ENCODE data around the gene OR2T34.
"Not testable (repeated sequence)": the region's sequence is repeated elsewhere in the genome, so short reads cannot be mapped to it uniquely, and the experiment has no call there.

Gene OR2T34, protein sequence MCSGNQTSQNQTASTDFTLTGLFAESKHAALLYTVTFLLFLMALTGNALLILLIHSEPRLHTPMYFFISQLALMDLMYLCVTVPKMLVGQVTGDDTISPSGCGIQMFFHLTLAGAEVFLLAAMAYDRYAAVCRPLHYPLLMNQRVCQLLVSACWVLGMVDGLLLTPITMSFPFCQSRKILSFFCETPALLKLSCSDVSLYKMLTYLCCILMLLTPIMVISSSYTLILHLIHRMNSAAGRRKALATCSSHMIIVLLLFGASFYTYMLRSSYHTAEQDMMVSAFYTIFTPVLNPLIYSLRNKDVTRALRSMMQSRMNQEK

DNA sequence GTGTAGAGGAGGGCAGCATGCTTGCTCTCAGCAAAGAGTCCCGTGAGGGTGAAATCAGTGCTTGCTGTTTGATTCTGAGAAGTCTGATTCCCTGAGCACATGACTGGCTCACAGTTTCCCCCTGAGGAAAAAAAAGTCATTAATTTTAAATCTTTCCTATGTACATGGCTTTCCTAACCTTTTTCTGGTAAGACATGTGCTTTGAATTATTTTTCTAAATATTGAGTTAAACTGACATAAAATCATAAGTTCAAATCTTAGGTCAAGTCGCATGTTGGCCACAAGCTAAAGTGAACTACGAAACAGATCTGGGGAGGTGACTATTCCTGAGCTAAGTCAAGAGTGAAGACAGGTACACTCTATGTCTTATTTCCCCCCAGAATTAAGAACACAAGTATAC, at the start of gene OR2T34:
TSS of gene OR2T34 (minus strand) at position 101 of the 400 bp plus-strand sequence. CDS start at position 101, 0 bp downstream.
- DNase-seq (ENCODE audit: low read depth in 2 of 2, low spot score in 1 of 2), result not testable (repeated sequence)

DNA sequence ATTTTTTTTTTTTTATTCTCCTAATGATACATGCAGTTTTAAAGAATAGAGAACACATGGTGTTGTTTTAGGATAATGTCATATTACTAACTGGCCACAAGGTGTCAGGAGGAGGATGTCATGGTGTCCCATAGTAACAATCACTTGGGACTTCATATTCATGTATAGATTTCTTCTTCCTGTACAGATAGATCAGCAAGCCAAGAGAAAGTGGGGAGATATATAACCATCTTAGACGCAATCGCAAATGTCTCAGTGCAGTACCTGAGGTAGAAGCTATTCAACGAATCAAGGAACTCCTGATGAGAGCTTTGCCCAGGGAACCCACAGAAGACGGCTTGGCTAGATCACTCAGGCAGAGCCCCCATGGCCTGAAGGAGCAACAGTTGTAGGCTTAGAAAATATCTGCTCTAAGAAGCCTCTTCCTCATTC, 48.0 kb upstream of the OR2T34 start:
- DNase-seq (ENCODE audit: low read depth in 2 of 2, low spot score in 1 of 2), result no peak

DNA sequence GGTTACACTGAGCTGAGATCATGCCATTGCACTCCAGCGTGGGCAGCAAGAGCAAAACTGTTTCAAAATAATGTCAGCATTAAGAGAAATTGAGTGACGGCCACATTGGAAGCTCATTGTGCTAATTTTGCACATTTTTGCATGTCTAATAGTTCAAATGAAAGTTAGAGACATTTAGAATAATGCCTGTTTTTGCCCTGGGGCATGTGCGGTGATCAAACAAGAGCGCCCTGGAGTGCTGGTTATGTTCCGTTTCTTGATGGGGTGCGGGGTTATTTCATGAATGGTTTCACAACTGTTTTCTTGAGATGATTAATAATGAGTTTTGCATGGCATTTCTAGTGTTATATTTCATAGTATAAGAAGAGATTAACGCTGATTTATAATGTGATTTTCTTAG, 47.2 kb upstream of the OR2T34 start:
- DNase-seq (ENCODE audit: low read depth in 2 of 2, low spot score in 1 of 2), result no peak

DNA sequence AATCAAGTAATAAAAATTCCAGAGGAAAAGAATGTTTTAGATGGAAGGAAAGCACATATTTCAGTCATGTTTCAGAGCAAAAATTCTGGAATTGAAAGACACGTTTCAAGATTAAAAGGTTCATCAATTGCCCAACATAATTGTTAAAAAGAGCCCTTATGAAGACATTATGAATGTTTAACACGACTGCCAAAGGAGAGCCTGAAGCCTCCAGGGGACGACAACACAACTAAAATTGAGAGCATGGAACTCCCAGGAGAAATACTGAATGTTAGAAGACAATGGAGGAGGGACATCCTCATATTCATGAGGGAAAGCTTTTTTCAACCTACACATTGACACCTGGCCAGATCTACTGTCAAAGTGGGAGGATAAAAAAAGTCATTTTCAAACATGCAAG, 44.3 kb upstream of the OR2T34 start:
- DNase-seq (ENCODE audit: low read depth in 2 of 2, low spot score in 1 of 2), result no peak

DNA sequence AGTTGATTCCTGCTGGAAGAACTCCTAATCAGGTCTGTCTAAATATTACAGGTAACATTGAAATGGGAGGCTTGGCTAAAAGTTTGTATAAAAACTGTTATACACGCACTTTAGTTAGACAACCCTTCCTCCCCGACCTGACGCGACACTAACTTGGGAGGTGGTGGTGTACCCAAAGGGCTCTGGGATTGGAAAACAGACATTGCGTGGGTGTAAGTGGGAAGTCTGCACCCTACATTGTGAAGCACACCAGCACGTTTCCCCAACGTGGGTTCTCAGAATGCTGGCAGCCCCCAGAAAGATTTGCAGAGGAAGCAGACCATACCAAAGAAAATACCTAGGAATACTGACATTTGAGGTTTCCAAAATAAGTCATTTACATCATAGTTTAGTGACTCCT, 43.6 kb upstream of the OR2T34 start:
- DNase-seq (ENCODE audit: low read depth in 2 of 2, low spot score in 1 of 2), result no peak

DNA sequence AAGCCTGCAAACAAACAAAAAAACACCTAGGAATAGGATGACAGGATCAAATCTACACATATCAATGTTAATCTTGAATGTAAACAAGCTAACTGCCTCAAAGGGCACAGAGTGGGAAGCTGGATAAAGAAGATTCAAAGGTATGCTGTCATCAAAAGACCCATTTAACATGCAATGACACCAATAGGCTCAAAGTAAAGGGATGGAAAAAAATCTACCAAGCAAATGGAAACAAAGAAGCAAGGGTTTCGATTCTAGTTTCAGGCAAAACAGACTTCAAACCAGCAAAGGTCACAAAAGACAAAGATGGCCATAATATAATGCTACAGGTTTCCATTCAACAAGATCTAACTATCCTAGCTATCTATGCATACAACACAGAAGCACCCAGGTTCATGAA, 39.2 kb upstream of the OR2T34 start:
- no peak for DNase-seq (ENCODE audit: low read depth in 2 of 2, low spot score in 1 of 2)

DNA sequence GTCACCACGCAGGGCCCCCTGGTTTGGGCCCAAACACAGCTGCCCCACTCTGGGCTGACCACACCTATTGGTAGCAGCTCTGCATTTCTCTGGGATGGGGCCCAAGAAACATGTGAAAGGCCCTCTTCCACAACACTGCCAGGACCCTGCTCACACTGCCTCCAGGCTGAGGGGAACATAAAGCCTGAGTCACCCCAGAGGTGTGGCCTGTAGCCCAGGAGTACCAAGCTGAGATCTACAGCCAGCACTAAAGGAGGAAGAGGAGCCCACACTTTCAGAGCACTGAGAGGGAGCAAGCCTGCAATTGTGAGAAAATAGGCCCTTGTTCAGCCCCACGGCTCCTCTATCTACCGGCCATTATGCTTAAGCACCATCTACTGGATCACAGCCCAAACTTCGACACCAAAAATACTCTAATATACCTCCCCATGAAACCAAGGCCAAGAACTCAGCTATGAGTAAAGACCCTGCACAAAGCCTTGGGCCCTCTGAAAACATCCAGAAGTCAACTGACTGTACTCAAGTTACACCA, 37.4 kb upstream of the OR2T34 start:
- no peak for DNase-seq (ENCODE audit: low read depth in 2 of 2, low spot score in 1 of 2)

DNA sequence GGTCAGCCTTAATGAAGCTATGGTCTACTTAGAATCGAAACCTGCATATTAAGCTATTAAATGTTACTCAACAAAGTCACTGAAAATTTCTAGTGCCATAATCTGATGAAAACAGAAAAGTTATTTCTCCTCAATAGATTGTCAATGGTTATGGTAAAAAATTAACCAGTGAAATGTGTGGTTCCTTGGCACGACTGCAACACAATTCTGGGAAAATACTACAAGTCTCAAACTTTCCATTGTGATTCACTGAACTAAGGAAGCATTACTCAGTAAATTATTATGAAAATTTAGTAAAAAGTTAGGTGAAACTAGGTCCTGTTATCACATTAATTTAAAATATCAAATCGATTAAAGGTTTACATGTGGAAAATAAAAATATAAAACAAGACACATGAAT, 35.7 kb upstream of the OR2T34 start:
- DNase-seq (ENCODE audit: low read depth in 2 of 2, low spot score in 1 of 2), result no peak

DNA sequence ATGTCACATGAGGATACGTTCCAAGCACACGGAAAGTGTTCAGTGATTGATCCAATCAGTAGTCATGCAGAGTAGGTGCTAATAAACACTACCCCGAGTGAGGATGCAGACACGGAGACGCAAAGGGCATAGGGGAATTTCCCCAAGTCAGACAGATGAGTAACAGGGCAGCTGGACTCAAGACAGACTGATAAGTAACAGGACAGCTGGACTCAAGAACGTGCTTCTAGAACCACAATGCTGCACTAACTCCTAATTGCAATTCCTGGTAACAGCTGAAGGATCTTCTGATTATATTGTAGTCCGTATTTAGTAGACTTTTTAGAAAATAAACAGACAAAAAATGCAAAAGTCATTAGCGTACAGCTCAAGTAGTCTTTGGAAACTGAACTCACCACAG, 24.8 kb upstream of the OR2T34 start:
- DNase-seq (ENCODE audit: low read depth in 2 of 2, low spot score in 1 of 2), result no peak

DNA sequence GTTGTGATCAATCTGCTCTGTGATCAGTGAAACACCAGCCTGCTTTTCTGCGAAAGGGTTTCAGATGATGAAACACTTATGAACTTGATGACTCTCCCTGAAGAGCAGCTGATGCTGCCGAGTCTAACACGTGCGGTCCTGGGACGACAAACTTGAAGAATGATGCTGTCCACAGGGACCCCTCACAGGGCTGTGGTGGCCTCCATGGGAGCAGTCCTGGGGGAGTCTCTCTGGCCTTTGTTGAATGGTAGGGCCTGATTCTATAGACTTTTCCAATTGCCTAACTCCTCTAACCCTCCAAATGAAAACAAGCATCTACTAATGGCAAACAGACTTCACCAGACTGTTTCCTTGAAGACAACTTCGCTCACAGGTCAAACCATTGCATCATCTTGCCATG, 23.0 kb upstream of the OR2T34 start, which contains the start of gene OR2T10:
TSS of gene OR2T10 (minus strand) at position 112 of the 400 bp plus-strand sequence. CDS start 3,932 bp downstream, outside the sequence.
- no peak for DNase-seq (ENCODE audit: low read depth in 2 of 2, low spot score in 1 of 2)

DNA sequence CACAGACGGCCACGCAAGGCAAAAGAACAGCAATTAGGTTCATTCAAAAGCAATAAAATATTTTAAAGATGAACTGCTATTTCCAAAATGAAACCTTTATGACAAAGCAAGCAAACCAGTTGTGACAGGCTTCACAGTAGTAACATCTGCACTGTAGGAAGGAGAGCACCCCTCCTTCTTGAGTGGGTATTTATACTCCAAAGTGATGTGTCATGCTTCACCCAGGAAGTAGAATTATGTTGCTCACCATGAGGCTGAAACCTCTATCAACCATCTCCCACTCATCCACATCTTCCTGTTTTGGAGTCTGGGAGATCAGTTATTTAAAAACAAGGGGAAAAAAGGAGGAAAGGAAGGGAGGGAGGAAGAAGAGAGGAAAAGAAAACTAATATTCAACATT, 22.1 kb upstream of the OR2T34 start:
- no peak for DNase-seq (ENCODE audit: low read depth in 2 of 2, low spot score in 1 of 2)

DNA sequence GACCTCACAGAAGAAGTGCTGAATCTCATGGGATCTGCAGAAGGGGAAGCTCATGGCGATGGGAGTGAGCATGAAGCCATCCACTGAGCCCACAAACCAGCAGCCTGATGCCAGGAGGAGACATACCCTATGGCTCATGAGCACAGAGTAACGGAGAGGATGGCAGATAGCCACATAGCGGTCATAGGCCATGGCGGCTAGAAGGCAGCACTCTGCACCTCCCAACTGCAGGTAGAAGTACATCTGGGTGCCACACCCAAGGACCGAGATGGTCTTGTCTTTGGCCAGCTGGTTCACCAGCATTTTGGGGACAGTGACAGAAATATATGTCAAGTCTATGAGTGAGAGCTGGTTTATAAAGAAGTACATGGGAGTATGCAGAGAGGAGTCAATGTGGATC, 18.7 kb upstream of the OR2T34 start:
- DNase-seq (ENCODE audit: low read depth in 2 of 2, low spot score in 1 of 2), result no peak

DNA sequence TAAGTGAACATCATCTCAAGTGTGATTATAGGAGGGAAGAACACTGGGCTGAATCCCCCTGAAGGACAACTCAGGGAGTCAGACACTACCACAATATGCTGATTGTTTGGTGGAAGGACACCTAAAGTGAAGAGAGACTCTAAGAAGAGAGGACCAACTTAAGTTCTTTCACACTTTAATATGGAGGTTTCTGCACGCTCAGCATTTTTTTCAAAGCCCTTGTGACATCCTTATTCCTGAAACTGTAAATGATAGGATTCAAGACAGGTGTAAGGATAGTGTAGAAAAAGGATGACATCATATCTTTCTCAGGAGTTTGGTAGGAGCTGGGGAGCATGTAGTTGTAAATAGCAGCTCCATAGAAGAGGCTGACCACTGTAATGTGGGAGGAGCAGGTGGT, 18.1 kb upstream of the OR2T34 start:
- no peak for DNase-seq (ENCODE audit: low read depth in 2 of 2, low spot score in 1 of 2)

DNA sequence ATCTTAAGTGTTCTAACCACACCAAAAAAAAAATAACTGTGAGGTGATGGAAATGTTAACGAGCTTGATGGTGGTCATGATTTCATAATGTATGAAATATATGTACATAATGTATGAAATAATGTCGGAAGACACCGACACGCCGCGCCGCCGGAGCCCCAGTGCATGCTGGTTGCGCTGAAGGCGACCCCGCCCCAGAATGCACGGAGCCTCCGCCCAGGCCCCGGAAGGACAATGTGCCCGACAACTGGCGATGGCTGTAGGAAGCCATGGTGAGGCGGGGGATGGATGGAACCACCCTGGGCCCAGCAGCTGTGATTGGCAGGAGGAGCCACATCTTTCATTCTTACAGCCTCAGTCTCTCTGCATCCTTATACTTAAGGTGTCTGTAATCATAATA, 15.5 kb upstream of the OR2T34 start:
- no peak for DNase-seq (ENCODE audit: low read depth in 2 of 2, low spot score in 1 of 2)

DNA sequence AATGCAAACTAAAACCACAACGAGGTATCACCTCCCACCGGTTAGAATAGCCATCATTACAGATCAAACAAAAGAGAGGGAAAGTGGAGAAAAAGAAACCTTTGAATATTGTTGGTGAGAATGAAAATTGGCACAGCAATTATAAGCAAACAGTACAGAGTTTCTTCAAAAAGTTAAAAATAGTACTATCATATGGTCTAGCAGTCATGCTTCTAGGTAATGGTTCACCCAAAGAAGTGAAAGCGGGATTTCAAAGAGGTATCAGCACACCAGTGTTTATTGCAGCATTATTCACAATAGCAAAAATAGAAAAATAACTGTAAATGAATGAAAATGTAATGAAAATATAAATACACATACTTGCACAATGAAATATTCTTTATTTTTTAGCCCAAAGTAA, 14.8 kb upstream of the OR2T34 start:
- no peak for DNase-seq (ENCODE audit: low read depth in 2 of 2, low spot score in 1 of 2)

DNA sequence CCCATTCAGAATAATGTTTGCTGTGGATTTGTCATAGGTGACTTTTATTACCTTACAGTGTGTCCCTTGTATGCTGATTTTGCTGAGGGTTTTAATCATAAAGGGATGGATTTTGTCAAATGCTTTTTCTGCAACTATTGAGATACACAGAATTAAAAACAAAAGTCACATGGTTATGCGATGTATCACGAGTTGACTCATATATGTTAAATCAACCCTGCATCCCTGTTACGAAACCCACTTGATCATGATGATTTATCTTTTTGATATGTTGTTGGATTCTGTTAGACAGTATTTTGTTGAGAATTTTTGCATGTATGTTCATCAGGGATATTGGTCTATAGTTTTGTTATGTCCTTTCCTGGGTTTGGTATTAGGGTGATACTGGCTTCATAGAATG, 10.7 kb upstream of the OR2T34 start:
- no peak for DNase-seq (ENCODE audit: low read depth in 2 of 2, low spot score in 1 of 2)

DNA sequence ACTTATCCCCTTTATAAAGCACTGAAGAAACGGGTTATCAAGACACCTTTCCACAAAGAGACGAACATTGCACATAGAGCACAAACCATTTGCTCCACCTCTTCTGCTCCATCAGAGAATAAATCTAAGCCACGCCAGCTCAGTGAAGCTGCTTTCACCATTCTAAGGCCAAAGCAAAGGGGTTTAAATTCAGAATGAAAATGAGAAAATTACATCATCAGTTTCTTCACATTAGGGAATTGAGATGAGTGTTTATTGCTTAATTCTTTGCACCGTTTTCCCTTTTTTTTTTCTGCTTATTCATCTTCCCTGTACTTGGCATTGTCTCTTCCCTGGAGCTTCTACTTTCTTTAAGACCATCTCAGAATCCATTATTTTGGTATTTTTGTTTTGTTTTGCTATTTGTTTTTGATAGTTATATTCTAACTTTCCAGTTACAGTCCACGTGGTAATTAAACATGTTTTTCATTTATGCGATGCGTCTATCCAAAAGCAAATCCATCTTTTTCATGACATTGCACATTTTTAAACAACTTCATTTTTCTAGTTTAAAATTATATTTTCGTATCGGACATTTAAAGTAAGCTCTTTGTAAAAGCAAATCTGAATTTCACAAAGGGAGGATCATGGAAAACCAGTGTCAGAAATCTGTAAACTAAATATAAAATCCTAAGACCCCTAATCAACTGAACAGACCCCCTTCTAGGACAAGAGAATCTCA, 1.9 kb upstream of the OR2T34 start:
- no peak for DNase-seq (ENCODE audit: low read depth in 2 of 2, low spot score in 1 of 2)

DNA sequence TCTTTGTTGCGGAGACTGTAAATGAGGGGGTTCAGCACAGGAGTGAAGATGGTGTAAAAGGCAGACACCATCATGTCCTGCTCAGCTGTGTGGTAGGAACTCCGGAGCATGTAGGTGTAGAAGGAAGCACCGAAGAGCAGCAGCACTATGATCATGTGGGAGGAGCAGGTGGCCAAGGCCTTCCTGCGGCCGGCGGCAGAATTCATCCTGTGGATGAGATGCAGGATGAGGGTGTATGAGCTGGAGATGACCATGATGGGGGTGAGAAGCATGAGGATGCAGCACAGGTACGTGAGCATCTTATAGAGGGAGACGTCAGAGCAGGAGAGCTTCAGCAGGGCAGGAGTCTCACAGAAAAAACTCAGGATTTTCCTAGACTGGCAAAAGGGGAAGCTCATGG, 701 bp downstream of the OR2T34 start:
- not testable (repeated sequence) for DNase-seq (ENCODE audit: low read depth in 2 of 2, low spot score in 1 of 2)

DNA sequence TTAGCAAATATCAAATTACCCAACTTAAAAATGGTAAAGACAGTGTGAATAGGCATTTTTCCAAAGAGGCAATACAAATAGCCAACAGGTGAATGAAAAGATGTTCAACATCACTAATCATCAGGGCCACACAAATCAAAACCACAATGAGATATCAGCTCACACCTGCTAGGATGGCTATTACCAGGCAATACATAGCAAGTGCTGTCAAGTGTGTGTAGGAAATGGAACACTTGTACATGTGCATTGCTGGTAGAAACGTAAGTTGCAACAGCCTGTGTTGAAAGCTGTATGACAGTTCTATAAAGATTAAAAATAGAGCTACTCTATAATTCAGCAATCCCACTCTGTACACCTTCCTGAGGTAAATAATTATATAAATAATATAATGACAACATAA, 2.5 kb downstream of the OR2T34 start:
- not testable (repeated sequence) for DNase-seq (ENCODE audit: low read depth in 2 of 2, low spot score in 1 of 2)

DNA sequence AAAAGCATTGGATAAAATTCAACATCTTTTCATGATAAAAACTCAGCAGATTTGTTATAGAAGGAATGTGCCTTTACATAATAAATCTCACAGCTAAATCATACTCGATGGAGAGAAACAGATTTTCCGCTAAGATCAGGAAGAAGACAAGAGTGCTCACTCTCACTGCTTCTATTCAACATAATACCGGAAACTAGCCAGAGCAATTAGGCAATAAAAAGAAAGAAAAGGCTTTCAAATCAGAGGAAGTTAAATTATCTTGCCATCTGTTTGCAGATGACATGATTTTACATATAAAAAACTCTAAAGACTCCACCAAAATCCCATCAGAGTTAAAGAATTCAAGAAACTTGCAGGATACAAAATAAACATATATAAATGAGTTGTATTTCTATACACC, 3.7 kb downstream of the OR2T34 start:
- DNase-seq (ENCODE audit: low read depth in 2 of 2, low spot score in 1 of 2), result not testable (repeated sequence)

DNA sequence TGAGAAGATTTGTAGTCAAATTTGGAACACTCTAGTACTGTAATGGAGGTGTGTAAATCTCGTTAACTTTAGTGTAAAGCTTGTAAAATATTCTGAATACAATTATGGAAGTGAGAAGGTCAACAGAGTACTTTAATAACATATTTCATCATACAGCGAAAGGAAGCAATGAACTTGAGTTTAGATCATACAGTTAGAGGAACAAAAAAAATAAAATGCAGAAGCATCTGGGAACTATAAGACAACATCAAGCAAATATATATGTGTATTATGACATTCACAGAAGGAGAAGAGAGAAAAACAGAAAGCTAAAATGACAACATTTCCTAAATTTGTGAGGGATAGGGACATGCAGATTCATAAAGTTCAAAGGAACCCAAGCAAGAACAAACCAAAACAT, 5.5 kb downstream of the OR2T34 start:
- DNase-seq (ENCODE audit: low read depth in 2 of 2, low spot score in 1 of 2), result not testable (repeated sequence)
